Activated CD8-positive, alpha-beta T cell treated with anti-CD3 and anti-CD28 coated beads for 36 hours (primary cell): ENCODE measurements around the gene ATP10A. TPM values are rescaled to one million over a fixed set of nuclear protein-coding genes. Genes with fewer than 3 reads are reported as not detected.

Experiments
- ATAC-seq: fragments of 200-7000 bp; cut with Tn5 transposase; one replicate; pipeline ENCODE4 v1.10.0; 2021; ENCODE audit warnings: mild to moderate bottlenecking, moderate library complexity
- CTCF ChIA-PET: fragments of 350-600 bp; sonication (Branson Sonifier 250); formaldehyde crosslinking; loops from one replicate; lab custom pipeline; 2021; ENCODE audit warnings: antibody characterized with exemption; lab: Charles Lee
- POLR2A ChIA-PET: fragments of 350-600 bp; sonication (Branson Sonifier 250); formaldehyde crosslinking; loops from one replicate; lab custom pipeline; 2021; ENCODE audit warnings: antibody characterized with exemption; lab: Charles Lee
- DNase-seq: peaks from one replicate; pipeline ENCODE4 v3.0.0-alpha.2; 2020
- H3K27ac Mint-ChIP-seq: one replicate; pipeline ENCODE4 v1.8.0; 2021; ENCODE audit warnings: mild to moderate bottlenecking, mixed read lengths
- H3K27me3 Mint-ChIP-seq: one replicate; pipeline ENCODE4 v1.8.0; 2021; ENCODE audit warnings: mixed read lengths
- H3K36me3 Mint-ChIP-seq: one replicate; pipeline ENCODE4 v1.8.0; 2021; ENCODE audit warnings: low read depth, mixed read lengths
- H3K4me1 Mint-ChIP-seq: one replicate; pipeline ENCODE4 v1.8.0; 2021; ENCODE audit warnings: low read depth, mixed read lengths
- H3K4me3 Mint-ChIP-seq: one replicate; pipeline ENCODE4 v1.8.0; 2021; ENCODE audit warnings: mild to moderate bottlenecking, moderate library complexity, mixed read lengths
- H3K9me3 Mint-ChIP-seq: one replicate; pipeline ENCODE4 v1.8.0; 2021; ENCODE audit warnings: mixed read lengths
- intact Hi-C: fragments of 100-400 bp; cut with micrococcal nuclease; formaldehyde crosslinking; loops from one replicate; pipeline ENCODE4 v1.10.0; 2022
- total RNA-seq, 2 experiments: library from RNA; stranded (reverse); gene quantifications; one replicate each; pipeline ENCODE4 v1.2.3, GENCODE V29; 2021
- TF ChIP-seq, protein P1 (sequence below): fragments of 200-600 bp; IDR thresholded peaks from one replicate; pipeline ENCODE4 v1.8.0; 2022; ENCODE audit warnings: antibody characterized with exemption, mild to moderate bottlenecking

Gene ATP10A
- total RNA-seq, 2 experiments from 2014 or later, result 17.8 to 21.0 TPM

DNA sequence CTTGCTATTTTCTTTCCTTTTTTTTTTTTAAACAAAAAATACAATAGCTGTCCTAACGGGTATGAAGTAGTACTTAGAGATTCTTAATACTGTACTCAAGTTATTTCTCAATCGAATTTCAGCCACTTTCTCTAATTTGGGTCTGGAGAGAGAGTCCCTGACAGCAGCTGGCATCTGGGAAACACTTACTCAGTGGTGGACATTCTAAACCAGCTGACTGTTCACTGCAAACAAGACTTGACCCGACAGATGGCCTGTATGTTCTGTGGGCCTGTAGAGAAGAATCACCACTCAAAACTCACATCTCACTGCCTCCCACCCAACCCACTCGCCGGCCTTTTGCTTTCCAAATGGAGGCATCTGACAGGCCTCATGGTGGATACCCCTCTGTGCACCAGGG is 199.6 kb downstream of the ATP10A start:
- Mint-ChIP-seq H3K36me3 (no peaks in the 10 kb centered on the region), H3K27ac (no peak overlapping the region), H3K4me3 (no peak overlapping the region), H3K9me3 (no peaks in the 10 kb centered on the region), H3K4me1 (no peaks in the 10 kb centered on the region), H3K27me3 (peaks cover 18% of the 10 kb centered on the region)
- intact Hi-C loops, result no loop called here
- ATAC-seq (no peak), DNase-seq (no peak)
- TF ChIP-seq, protein P1, sequence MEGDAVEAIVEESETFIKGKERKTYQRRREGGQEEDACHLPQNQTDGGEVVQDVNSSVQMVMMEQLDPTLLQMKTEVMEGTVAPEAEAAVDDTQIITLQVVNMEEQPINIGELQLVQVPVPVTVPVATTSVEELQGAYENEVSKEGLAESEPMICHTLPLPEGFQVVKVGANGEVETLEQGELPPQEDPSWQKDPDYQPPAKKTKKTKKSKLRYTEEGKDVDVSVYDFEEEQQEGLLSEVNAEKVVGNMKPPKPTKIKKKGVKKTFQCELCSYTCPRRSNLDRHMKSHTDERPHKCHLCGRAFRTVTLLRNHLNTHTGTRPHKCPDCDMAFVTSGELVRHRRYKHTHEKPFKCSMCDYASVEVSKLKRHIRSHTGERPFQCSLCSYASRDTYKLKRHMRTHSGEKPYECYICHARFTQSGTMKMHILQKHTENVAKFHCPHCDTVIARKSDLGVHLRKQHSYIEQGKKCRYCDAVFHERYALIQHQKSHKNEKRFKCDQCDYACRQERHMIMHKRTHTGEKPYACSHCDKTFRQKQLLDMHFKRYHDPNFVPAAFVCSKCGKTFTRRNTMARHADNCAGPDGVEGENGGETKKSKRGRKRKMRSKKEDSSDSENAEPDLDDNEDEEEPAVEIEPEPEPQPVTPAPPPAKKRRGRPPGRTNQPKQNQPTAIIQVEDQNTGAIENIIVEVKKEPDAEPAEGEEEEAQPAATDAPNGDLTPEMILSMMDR, result no peak
- ChIA-PET POLR2A (no interaction called here), CTCF (no interaction called here)

GRCh38 chr15:25661898-25662297 is 201.2 kb downstream of the ATP10A start:
- TF ChIP-seq, protein P1, result no peak
- H3K27ac Mint-ChIP-seq, result no peak overlapping the region
- no peaks in the 10 kb centered on the region for H3K9me3 Mint-ChIP-seq
- H3K4me1 Mint-ChIP-seq, result no peaks in the 10 kb centered on the region
- intact Hi-C loops, result no loop called here
- CTCF ChIA-PET, result no interaction called here
- DNase-seq (no peak), ATAC-seq (no peak)
- H3K4me3 Mint-ChIP-seq, result no peak overlapping the region
- POLR2A ChIA-PET, result no interaction called here
- H3K27me3 Mint-ChIP-seq, result peaks cover 16% of the 10 kb centered on the region
- no peaks in the 10 kb centered on the region for H3K36me3 Mint-ChIP-seq

DNA sequence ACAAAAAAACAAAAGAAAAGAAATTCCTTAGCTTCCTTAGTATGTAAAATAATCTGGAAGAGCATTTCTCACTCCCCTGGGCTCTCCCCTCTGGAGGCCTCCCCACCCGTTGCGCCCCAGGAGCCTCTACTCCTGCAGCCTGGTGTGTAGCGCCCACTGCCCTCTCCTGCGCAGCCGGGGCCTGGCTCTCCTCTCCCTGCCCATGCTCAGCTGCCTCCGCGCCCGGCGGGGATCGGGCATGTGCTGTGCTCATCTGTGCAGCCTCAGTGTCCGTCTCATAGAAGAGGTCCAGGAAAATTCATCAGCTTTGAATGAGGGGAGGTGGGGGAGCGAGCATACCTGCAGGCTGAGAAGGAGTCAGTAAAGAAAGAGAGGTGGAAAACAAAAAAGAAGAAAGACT is 203.9 kb downstream of the ATP10A start:
- Mint-ChIP-seq H3K4me1 (no peaks in the 10 kb centered on the region), H3K27me3 (peaks cover 7% of the 10 kb centered on the region), H3K9me3 (no peaks in the 10 kb centered on the region), H3K36me3 (no peaks in the 10 kb centered on the region), H3K27ac (no peak overlapping the region), H3K4me3 (no peak overlapping the region)
- intact Hi-C loops, result no loop called here
- ChIA-PET POLR2A (interaction anchor here (1.2 kb wide), 1 partner anchor 17 kb away, joined by 4 read pairs; no protein-coding TSS in a partner anchor), CTCF (no interaction called here)
- DNase-seq, result no peak
- TF ChIP-seq, protein P1, result no peak
- ATAC-seq, result no peak

GRCh38 chr15:25658560-25658959 is 204.6 kb downstream of the ATP10A start:
- H3K36me3 Mint-ChIP-seq, result no peaks in the 10 kb centered on the region
- TF ChIP-seq, protein P1, result no peak
- DNase-seq (no peak), ATAC-seq (no peak)
- no peak overlapping the region for H3K4me3 Mint-ChIP-seq
- H3K9me3 Mint-ChIP-seq, result no peaks in the 10 kb centered on the region
- CTCF ChIA-PET, result no interaction called here
- H3K27ac Mint-ChIP-seq, result no peak overlapping the region
- no peaks in the 10 kb centered on the region for H3K4me1 Mint-ChIP-seq
- intact Hi-C loops, result no loop called here
- peaks cover 7% of the 10 kb centered on the region for H3K27me3 Mint-ChIP-seq
- POLR2A ChIA-PET, result interaction anchor here (1.2 kb wide), 1 partner anchor 18 kb away, joined by 4 read pairs; no protein-coding TSS in a partner anchor

GRCh38 chr15:25655207-25655948 is 207.7 kb downstream of the ATP10A start:
- ATAC-seq (no peak), DNase-seq (no peak)
- intact Hi-C loops, result no loop called here
- ChIA-PET CTCF (interaction anchor here (1.0 kb wide), 1 partner anchor 52 kb away, joined by 4 read pairs; no protein-coding TSS in a partner anchor), POLR2A (no interaction called here)
- peaks cover 5% of the 10 kb centered on the region for H3K27me3 Mint-ChIP-seq
- H3K4me3 Mint-ChIP-seq, result no peak overlapping the region
- no peaks in the 10 kb centered on the region for H3K4me1 Mint-ChIP-seq
- TF ChIP-seq, protein P1, result no peak
- H3K9me3 Mint-ChIP-seq, result no peaks in the 10 kb centered on the region
- no peaks in the 10 kb centered on the region for H3K36me3 Mint-ChIP-seq
- no peak overlapping the region for H3K27ac Mint-ChIP-seq
